IPS-11a (cell line): Measurements from ENCODE around the gene CDC42BPA.

Experiments
- H3K4me3 ChIP-seq: one replicate; pipeline ENCODE4 v1.5.1; 2013; ENCODE audit warnings: low read depth, low read length, control low read depth

The CDC42BPA gene

GRCh38 chr1:227213426-227213825 lies 104.9 kb downstream of the CDC42BPA start:
- no peak overlapping the region for H3K4me3 ChIP-seq

GRCh38 chr1:227212164-227212563 lies 106.1 kb downstream of the CDC42BPA start:
- no peak overlapping the region for H3K4me3 ChIP-seq

GRCh38 chr1:227210604-227211003 lies 107.7 kb downstream of the CDC42BPA start:
- no peak overlapping the region for H3K4me3 ChIP-seq

- no peak overlapping the region for H3K4me3 ChIP-seq
These were observed 121.2 kb downstream of the CDC42BPA start for GRCh38 chr1:227197064-227197463.

- H3K4me3 ChIP-seq = no peak overlapping the region
These were observed 126.1 kb downstream of the CDC42BPA start for GRCh38 chr1:227192163-227192562.

GRCh38 chr1:227191607-227192006 lies 126.7 kb downstream of the CDC42BPA start:
- no peak overlapping the region for H3K4me3 ChIP-seq

GRCh38 chr1:227190321-227190720 lies 128.0 kb downstream of the CDC42BPA start:
- H3K4me3 ChIP-seq = no peak overlapping the region

- no peak overlapping the region for H3K4me3 ChIP-seq
These were observed 133.0 kb downstream of the CDC42BPA start for GRCh38 chr1:227185291-227185690.

GRCh38 chr1:227182012-227182411 lies 136.3 kb downstream of the CDC42BPA start:
- H3K4me3 ChIP-seq = no peak overlapping the region

GRCh38 chr1:227175611-227176010 lies 142.7 kb downstream of the CDC42BPA start:
- H3K4me3 ChIP-seq = no peak overlapping the region

GRCh38 chr1:227174164-227174563 lies 144.1 kb downstream of the CDC42BPA start:
- H3K4me3 ChIP-seq = no peak overlapping the region

- no peak overlapping the region for H3K4me3 ChIP-seq
These were observed 147.7 kb downstream of the CDC42BPA start for GRCh38 chr1:227170361-227171166.

GRCh38 chr1:227169343-227169742 lies 148.9 kb downstream of the CDC42BPA start:
- no peak overlapping the region for H3K4me3 ChIP-seq

GRCh38 chr1:227167276-227168101 lies 150.8 kb downstream of the CDC42BPA start:
- no peak overlapping the region for H3K4me3 ChIP-seq

- H3K4me3 ChIP-seq = no peak overlapping the region
These were observed 151.7 kb downstream of the CDC42BPA start for GRCh38 chr1:227166559-227166958.

- no peak overlapping the region for H3K4me3 ChIP-seq
These were observed 156.8 kb downstream of the CDC42BPA start for GRCh38 chr1:227161470-227161869.

GRCh38 chr1:227156520-227156919 lies 161.8 kb downstream of the CDC42BPA start:
- H3K4me3 ChIP-seq = no peak overlapping the region

GRCh38 chr1:227155688-227156087 lies 162.6 kb downstream of the CDC42BPA start:
- no peak overlapping the region for H3K4me3 ChIP-seq

GRCh38 chr1:227155004-227155403 lies 163.3 kb downstream of the CDC42BPA start:
- no peak overlapping the region for H3K4me3 ChIP-seq

GRCh38 chr1:227152525-227152924 lies 165.8 kb downstream of the CDC42BPA start:
- H3K4me3 ChIP-seq = no peak overlapping the region

GRCh38 chr1:227140376-227140775 lies 177.9 kb downstream of the CDC42BPA start:
- no peak overlapping the region for H3K4me3 ChIP-seq

- no peak overlapping the region for H3K4me3 ChIP-seq
These were observed 182.0 kb downstream of the CDC42BPA start for GRCh38 chr1:227136210-227136820.
